Hepatocyte (in vitro differentiated cells): ENCODE measurements around the gene KCNG4.

Source experiments
- EZH2 ChIP-seq: fragments of 200-600 bp; sonication (generic); IDR thresholded peaks from 2 replicates; pipeline ENCODE4 v1.6.1; 2016; ENCODE audit warnings: antibody characterized with exemption, mild to moderate bottlenecking, borderline replicate concordance
- EZH2phosphoT487 ChIP-seq: fragments of 200-600 bp; sonication (generic); IDR thresholded peaks from one replicate; pipeline ENCODE4 v1.6.1; 2018; ENCODE audit warnings: antibody characterized with exemption, mild to moderate bottlenecking, low read depth, moderate library complexity; ENCODE audit not compliant: unreplicated experiment, severe bottlenecking
- TF ChIP-seq, protein P1 (sequence below): fragments of 200-600 bp; sonication (generic); IDR thresholded peaks from 2 replicates; pipeline ENCODE4 v1.5.1; 2016; ENCODE audit warnings: antibody characterized with exemption, mild to moderate bottlenecking; ENCODE audit not compliant: poor library complexity

DNA sequence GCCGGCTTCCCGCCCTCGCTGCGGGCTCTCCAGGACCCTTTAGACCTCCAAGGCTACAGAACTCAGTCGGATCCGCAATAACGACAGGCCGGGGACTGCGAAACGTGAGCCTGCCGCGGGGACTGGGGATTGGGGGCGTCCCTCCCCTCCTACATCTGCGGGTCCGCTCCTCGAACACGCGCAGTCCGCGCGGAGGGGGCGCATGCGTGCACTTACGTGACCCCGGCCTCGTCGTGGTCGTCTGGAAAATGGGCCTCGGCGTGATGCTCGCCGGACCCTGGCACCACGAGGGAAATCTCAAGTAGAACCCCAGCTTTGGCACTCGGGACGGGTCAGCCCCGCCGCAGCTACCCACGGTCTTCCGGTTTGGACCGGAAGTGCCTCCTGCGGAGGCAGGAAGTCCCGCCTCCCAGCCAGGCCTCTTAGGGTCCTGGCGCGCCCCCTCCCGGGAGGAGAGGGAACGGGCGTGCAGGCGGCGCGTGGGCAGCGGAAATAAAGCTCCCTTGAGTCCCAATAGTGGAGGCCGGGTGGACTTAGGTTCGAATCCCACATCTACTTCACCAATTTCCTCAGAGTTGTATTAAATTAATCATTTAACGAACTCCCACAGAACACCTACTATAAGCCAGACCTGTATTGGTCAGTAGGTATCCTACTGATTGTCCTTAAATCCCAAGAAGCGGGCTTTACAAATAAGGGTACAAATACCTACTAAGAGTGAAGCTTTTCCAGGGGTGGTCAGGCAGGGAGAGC is 53.0 kb downstream of the KCNG4 start, which contains the start of gene TAF1C:
- TF ChIP-seq EZH2 (no peak), EZH2phosphoT487 (no peak)
- TF ChIP-seq, protein P1, sequence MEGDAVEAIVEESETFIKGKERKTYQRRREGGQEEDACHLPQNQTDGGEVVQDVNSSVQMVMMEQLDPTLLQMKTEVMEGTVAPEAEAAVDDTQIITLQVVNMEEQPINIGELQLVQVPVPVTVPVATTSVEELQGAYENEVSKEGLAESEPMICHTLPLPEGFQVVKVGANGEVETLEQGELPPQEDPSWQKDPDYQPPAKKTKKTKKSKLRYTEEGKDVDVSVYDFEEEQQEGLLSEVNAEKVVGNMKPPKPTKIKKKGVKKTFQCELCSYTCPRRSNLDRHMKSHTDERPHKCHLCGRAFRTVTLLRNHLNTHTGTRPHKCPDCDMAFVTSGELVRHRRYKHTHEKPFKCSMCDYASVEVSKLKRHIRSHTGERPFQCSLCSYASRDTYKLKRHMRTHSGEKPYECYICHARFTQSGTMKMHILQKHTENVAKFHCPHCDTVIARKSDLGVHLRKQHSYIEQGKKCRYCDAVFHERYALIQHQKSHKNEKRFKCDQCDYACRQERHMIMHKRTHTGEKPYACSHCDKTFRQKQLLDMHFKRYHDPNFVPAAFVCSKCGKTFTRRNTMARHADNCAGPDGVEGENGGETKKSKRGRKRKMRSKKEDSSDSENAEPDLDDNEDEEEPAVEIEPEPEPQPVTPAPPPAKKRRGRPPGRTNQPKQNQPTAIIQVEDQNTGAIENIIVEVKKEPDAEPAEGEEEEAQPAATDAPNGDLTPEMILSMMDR, result peak; percentile 97
